DND-41 (cell line): ENCODE data around the gene CSRP2.

ENCODE experiments used
- ATAC-seq: fragments of 200-7000 bp; cut with Tn5 transposase; 3 replicates; pipeline ENCODE4 v1.9.1; 2021; ENCODE audit warnings: low read depth; ENCODE audit not compliant: insufficient read depth
- DNase-seq: peaks from one replicate; pipeline ENCODE4 v3.0.0-alpha.2; 2020
- H2AFZ ChIP-seq: 2 replicates; pipeline ENCODE4 v1.6.0; 2012; ENCODE audit warnings: low read depth, low read length
- H3K27ac ChIP-seq: 2 replicates; pipeline ENCODE4 v1.5.1; 2012; ENCODE audit warnings: low read length, inconsistent platforms
- H3K27me3 ChIP-seq: fragments of 200-600 bp; sonication (generic); 2 replicates; pipeline ENCODE4 v1.6.0; 2012; ENCODE audit warnings: low read length, mild to moderate bottlenecking, inconsistent platforms; ENCODE audit not compliant: insufficient read depth, poor library complexity
- H3K36me3 ChIP-seq: 2 replicates; pipeline ENCODE4 v1.5.1; 2012; ENCODE audit warnings: low read length, inconsistent platforms; ENCODE audit not compliant: insufficient read depth
- H3K4me1 ChIP-seq: 2 replicates; pipeline ENCODE4 v1.5.1; 2012; ENCODE audit warnings: mild to moderate bottlenecking, low read length; ENCODE audit not compliant: insufficient read depth
- H3K4me2 ChIP-seq: 2 replicates; pipeline ENCODE4 v1.6.0; 2012; ENCODE audit warnings: mild to moderate bottlenecking, moderate library complexity, low read length, inconsistent platforms; ENCODE audit not compliant: insufficient read depth
- H3K4me3 ChIP-seq, 2 experiments: fragments of 200-600 bp in 1 of 2; shearing (Covaris generic) in 1 of 2; 2 replicates each; pipeline ENCODE4 v1.5.1; 2012 to 2016; ENCODE audit warnings: inconsistent platforms in 2 of 2, low read length in 2 of 2, mild to moderate bottlenecking in 2 of 2, low read depth in 1 of 2, moderate library complexity in 1 of 2
- H3K79me2 ChIP-seq: 2 replicates; pipeline ENCODE4 v1.6.0; 2012; ENCODE audit warnings: low read length, inconsistent platforms; ENCODE audit not compliant: insufficient read depth
- H3K9ac ChIP-seq: 2 replicates; pipeline ENCODE4 v1.6.0; 2012; ENCODE audit warnings: low read depth, mild to moderate bottlenecking, inconsistent platforms, low read length, moderate library complexity
- H3K9me3 ChIP-seq: 2 replicates; pipeline ENCODE4 v1.5.1; 2012; ENCODE audit warnings: low read length, moderate library complexity, mild to moderate bottlenecking, inconsistent platforms; ENCODE audit not compliant: insufficient read depth, severe bottlenecking
- H4K20me1 ChIP-seq: 2 replicates; pipeline ENCODE4 v1.6.0; 2012; ENCODE audit warnings: low read length; ENCODE audit not compliant: insufficient read depth
- EZH2 ChIP-seq: IDR thresholded peaks from 3 replicates; pipeline ENCODE4 v1.6.1; 2012; ENCODE audit warnings: borderline replicate concordance, low read depth, mild to moderate bottlenecking, moderate library complexity, low read length, inconsistent platforms; ENCODE audit not compliant: severe bottlenecking
- TF ChIP-seq, protein P1 (sequence below): IDR thresholded peaks from 2 replicates; pipeline ENCODE4 v1.5.1; 2012; ENCODE audit warnings: borderline replicate concordance, low read length, moderate library complexity, mild to moderate bottlenecking; ENCODE audit not compliant: poor library complexity, severe bottlenecking; ENCODE audit errors: extremely low read depth

Gene CSRP2

DNA sequence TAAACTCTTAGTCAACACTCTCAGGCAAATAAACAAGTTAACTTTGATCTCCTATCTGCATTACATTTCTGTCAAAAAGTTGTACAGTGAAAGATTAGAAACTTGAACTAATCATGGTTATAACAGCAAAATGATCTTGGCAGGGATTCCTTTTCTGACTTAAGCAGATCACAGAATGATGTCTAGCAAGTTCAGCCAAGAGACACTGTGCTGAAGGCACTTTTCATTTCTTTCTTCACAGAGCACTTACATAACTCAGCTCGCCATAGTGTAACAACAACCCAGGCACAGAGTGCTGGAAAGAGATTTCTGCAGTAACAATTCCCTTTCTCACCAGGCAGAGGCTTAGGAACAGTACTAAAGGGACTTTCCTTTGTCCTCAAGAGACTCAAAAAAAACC, 19.6 kb upstream of the CSRP2 start:
- Histone ChIP-seq H3K9ac (no peak overlapping the region), H3K79me2 (no peaks in the 10 kb centered on the region), H3K9me3 (no peaks in the 10 kb centered on the region), H3K4me3 (no peak overlapping the region), H3K4me1 (peaks cover 30% of the 10 kb centered on the region), H3K4me2 (no peak overlapping the region), H3K27me3 (no peaks in the 10 kb centered on the region), H3K27ac (no peak overlapping the region), H2AFZ (no peak overlapping the region), H3K36me3 (no peaks in the 10 kb centered on the region), H4K20me1 (no peaks in the 10 kb centered on the region)
- ATAC-seq (no peak), DNase-seq (no peak)
- TF ChIP-seq EZH2, result no peak
- TF ChIP-seq, protein P1, sequence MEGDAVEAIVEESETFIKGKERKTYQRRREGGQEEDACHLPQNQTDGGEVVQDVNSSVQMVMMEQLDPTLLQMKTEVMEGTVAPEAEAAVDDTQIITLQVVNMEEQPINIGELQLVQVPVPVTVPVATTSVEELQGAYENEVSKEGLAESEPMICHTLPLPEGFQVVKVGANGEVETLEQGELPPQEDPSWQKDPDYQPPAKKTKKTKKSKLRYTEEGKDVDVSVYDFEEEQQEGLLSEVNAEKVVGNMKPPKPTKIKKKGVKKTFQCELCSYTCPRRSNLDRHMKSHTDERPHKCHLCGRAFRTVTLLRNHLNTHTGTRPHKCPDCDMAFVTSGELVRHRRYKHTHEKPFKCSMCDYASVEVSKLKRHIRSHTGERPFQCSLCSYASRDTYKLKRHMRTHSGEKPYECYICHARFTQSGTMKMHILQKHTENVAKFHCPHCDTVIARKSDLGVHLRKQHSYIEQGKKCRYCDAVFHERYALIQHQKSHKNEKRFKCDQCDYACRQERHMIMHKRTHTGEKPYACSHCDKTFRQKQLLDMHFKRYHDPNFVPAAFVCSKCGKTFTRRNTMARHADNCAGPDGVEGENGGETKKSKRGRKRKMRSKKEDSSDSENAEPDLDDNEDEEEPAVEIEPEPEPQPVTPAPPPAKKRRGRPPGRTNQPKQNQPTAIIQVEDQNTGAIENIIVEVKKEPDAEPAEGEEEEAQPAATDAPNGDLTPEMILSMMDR, result no peak

DNA sequence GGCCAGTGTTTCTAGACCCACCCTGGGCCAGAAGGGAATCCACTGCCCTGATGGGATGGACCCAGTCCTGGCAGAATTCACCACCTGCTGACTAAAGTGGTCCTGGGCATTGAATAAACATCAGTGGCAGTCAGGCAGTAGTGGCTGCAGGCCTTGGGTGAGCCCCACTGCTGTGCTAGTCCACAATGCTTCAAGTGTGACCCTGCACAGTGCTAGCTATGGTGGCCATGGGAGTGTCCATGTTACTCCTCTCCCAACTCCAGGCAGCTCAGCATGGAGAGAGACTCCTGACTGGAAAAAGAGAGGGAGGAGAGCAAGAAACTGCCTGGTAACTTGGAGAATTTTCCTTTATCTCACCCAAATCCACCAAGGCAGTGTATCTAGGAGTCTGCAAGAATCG, 17.5 kb upstream of the CSRP2 start:
- Histone ChIP-seq H3K4me2 (no peak overlapping the region), H3K4me3 (no peak overlapping the region), H3K27ac (no peak overlapping the region), H3K9me3 (no peaks in the 10 kb centered on the region), H3K27me3 (no peaks in the 10 kb centered on the region), H3K36me3 (no peaks in the 10 kb centered on the region), H3K9ac (no peak overlapping the region), H2AFZ (no peak overlapping the region), H3K4me1 (peaks cover 8% of the 10 kb centered on the region), H3K79me2 (no peaks in the 10 kb centered on the region), H4K20me1 (no peaks in the 10 kb centered on the region)
- no peak for DNase-seq
- TF ChIP-seq, protein P1, result no peak
- TF ChIP-seq EZH2, result no peak
- ATAC-seq, result no peak

DNA sequence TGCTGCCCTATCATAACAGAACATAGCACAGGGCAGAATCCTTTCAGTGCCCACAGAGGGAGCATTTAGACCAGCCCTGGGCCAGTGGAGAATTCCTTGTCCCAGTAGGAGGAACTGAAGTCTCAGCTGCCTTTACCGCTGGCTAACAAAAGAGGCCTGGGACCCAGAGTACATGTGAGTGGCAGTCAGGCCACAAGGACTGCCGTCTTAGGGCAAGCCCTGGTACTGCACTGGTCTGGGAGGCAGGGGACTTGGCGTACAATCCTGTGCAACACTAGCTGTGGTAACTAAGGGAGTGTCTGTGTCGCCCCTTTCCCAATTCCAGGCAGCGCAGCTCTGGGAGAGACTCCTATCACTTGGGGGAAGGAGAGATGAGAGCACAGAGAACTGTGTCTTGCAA, 17.0 kb upstream of the CSRP2 start:
- H3K27me3 ChIP-seq, result no peaks in the 10 kb centered on the region
- H3K27ac ChIP-seq, result no peak overlapping the region
- no peak overlapping the region for H3K9ac ChIP-seq
- no peak overlapping the region for H3K4me2 ChIP-seq
- no peak overlapping the region for H3K4me3 ChIP-seq
- DNase-seq (no peak), ATAC-seq (no peak)
- peaks cover 3% of the 10 kb centered on the region; the same call in 1 of the 2 replicates for H3K4me1 ChIP-seq
- no peaks in the 10 kb centered on the region for H3K79me2 ChIP-seq
- TF ChIP-seq, protein P1, result no peak
- TF ChIP-seq EZH2, result no peak
- no peak overlapping the region for H2AFZ ChIP-seq
- H4K20me1 ChIP-seq, result no peaks in the 10 kb centered on the region
- H3K9me3 ChIP-seq, result no peaks in the 10 kb centered on the region
- no peaks in the 10 kb centered on the region for H3K36me3 ChIP-seq

DNA sequence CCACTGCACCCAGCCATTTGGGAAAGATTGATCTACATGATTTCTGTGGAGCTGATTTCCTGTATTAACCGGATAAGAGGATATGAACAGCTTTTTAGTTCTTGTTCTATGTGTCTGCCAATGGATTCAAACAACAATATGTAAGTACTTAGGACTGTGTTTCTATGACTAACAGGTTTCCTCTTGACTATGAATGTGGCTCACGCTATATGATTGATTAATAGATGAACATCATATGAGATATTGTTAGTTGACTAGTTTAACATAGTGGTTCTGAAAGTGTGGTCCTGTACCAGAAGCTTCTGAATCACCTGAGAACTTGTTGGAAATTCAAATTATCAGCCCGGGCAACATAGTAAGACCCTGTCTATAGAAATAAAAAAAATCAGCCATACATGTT, 12.8 kb upstream of the CSRP2 start:
- Histone ChIP-seq H4K20me1 (no peaks in the 10 kb centered on the region), H3K9ac (no peak overlapping the region), H3K4me2 (no peak overlapping the region), H3K27me3 (no peaks in the 10 kb centered on the region), H3K4me1 (no peaks in the 10 kb centered on the region), H3K79me2 (no peaks in the 10 kb centered on the region), H3K36me3 (no peaks in the 10 kb centered on the region), H2AFZ (no peak overlapping the region), H3K9me3 (no peaks in the 10 kb centered on the region), H3K27ac (no peak overlapping the region), H3K4me3 (no peak overlapping the region)
- DNase-seq (no peak), ATAC-seq (no peak)
- no peak for TF ChIP-seq EZH2
- TF ChIP-seq, protein P1, result no peak
